ENCODE measurements around the gene GAS5.

Gene GAS5

GRCh38 chr1:173903827-173904531, 36.2 kb upstream of the GAS5 start:
- POLR2A ChIA-PET: no interaction called here
- CTCF ChIA-PET: no interaction called here
- no peak for DNase-seq (ENCODE audit: extremely low spot score)

GRCh38 chr1:173900992-173901391, 33.2 kb upstream of the GAS5 start:
- no peak for DNase-seq (ENCODE audit: extremely low spot score)
- POLR2A ChIA-PET: interaction anchor here (1.6 kb wide), 1 partner anchor 33 kb away, joined by 6 read pairs; the partner anchor contains the start of genes GAS5 and ZBTB37
- TF ChIP-seq ZNF384 (IDR thresholded peaks at IDR 0.05) (0 out of 2 replicates have a peak, but pooled peaks have one; percentile 18), BHLHE40 (IDR thresholded peaks at IDR 0.05; ENCODE audit: borderline replicate concordance) (no peak)
- CTCF ChIA-PET: no interaction called here

More at GRCh38 chr1:173903827-173904531, 36.2 kb upstream of the GAS5 start:
- TF ChIP-seq SP1 (IDR thresholded peaks at IDR 0.05) (no peak), HDGF (IDR thresholded peaks at IDR 0.05; ENCODE audit: borderline replicate concordance) (no peak), PKNOX1 (IDR thresholded peaks at IDR 0.05) (no peak)

- CTCF ChIA-PET: no interaction called here
- no peak for DNase-seq (ENCODE audit: extremely low spot score)
- TF ChIP-seq SP1 (IDR thresholded peaks at IDR 0.05): no peak
- TF ChIP-seq FOXA1 (IDR thresholded peaks at IDR 0.05): no peak
- TF ChIP-seq SUZ12 (IDR thresholded peaks at IDR 0.05): no peak
- no peak for TF ChIP-seq PKNOX1 (IDR thresholded peaks at IDR 0.05)
- TF ChIP-seq HDGF (IDR thresholded peaks at IDR 0.05; ENCODE audit: borderline replicate concordance): no peak
- no peak for TF ChIP-seq CTBP1 (IDR thresholded peaks at IDR 0.05; ENCODE audit: borderline replicate concordance)
- TF ChIP-seq FOXM1 (IDR thresholded peaks at IDR 0.05; ENCODE audit: borderline replicate concordance): no peak
- TF ChIP-seq FOXK2 (IDR thresholded peaks at IDR 0.05): no peak
- TF ChIP-seq ZNF384 (IDR thresholded peaks at IDR 0.05): no peak
- no peak for TF ChIP-seq TARDBP (IDR thresholded peaks at IDR 0.05)
- TF ChIP-seq ELF4 (IDR thresholded peaks at IDR 0.05): no peak
- TF ChIP-seq LEF1 (IDR thresholded peaks at IDR 0.05; ENCODE audit: borderline replicate concordance): no peak
- TF ChIP-seq ARNT (IDR thresholded peaks at IDR 0.05): no peak
- no peak for TF ChIP-seq L3MBTL2 (conservative IDR thresholded peaks at IDR 0.05)
- no peak for TF ChIP-seq NFRKB (IDR thresholded peaks at IDR 0.05)
- no peak for TF ChIP-seq BHLHE40 (IDR thresholded peaks at IDR 0.05; ENCODE audit: borderline replicate concordance)
- POLR2A ChIA-PET: interaction anchor here (1.2 kb wide), 1 partner anchor 32 kb away, joined by 3 read pairs; the partner anchor contains the start of gene ZBTB37
Observed at GRCh38 chr1:173900427-173900826, 32.6 kb upstream of the GAS5 start.

GRCh38 chr1:173894189-173894588, 26.4 kb upstream of the GAS5 start:
- CTCF ChIA-PET: no interaction called here

GRCh38 chr1:173893611-173894010, 25.8 kb upstream of the GAS5 start:
- CTCF ChIA-PET: no interaction called here
- DNase-seq (ENCODE audit: extremely low spot score): no peak
- TF ChIP-seq FOXK2 (IDR thresholded peaks at IDR 0.05) (no peak), L3MBTL2 (conservative IDR thresholded peaks at IDR 0.05) (no peak), NFRKB (IDR thresholded peaks at IDR 0.05) (no peak), SP1 (IDR thresholded peaks at IDR 0.05) (no peak), PKNOX1 (IDR thresholded peaks at IDR 0.05) (no peak), TARDBP (IDR thresholded peaks at IDR 0.05) (no peak), LEF1 (IDR thresholded peaks at IDR 0.05; ENCODE audit: borderline replicate concordance) (no peak), ELF4 (IDR thresholded peaks at IDR 0.05) (no peak), FOXA1 (IDR thresholded peaks at IDR 0.05) (no peak), ZNF384 (IDR thresholded peaks at IDR 0.05) (no peak), BHLHE40 (IDR thresholded peaks at IDR 0.05; ENCODE audit: borderline replicate concordance) (no peak), HDGF (IDR thresholded peaks at IDR 0.05; ENCODE audit: borderline replicate concordance) (no peak), CTBP1 (IDR thresholded peaks at IDR 0.05; ENCODE audit: borderline replicate concordance) (no peak), FOXM1 (IDR thresholded peaks at IDR 0.05; ENCODE audit: borderline replicate concordance) (no peak), ARNT (IDR thresholded peaks at IDR 0.05) (no peak), SUZ12 (IDR thresholded peaks at IDR 0.05) (no peak)
- POLR2A ChIA-PET: no interaction called here

More at GRCh38 chr1:173894189-173894588, 26.4 kb upstream of the GAS5 start:
- no peak for TF ChIP-seq L3MBTL2 (conservative IDR thresholded peaks at IDR 0.05)
- POLR2A ChIA-PET: no interaction called here
- no peak for DNase-seq (ENCODE audit: extremely low spot score)

- TF ChIP-seq FOXK2 (IDR thresholded peaks at IDR 0.05): no peak
- no peak for TF ChIP-seq LEF1 (IDR thresholded peaks at IDR 0.05; ENCODE audit: borderline replicate concordance)
- TF ChIP-seq PKNOX1 (IDR thresholded peaks at IDR 0.05): no peak
- TF ChIP-seq L3MBTL2 (conservative IDR thresholded peaks at IDR 0.05): no peak
- TF ChIP-seq ELF4 (IDR thresholded peaks at IDR 0.05): no peak
- TF ChIP-seq BHLHE40 (IDR thresholded peaks at IDR 0.05; ENCODE audit: borderline replicate concordance): no peak
- TF ChIP-seq HDGF (IDR thresholded peaks at IDR 0.05; ENCODE audit: borderline replicate concordance): no peak
- TF ChIP-seq SP1 (IDR thresholded peaks at IDR 0.05): no peak
- no peak for TF ChIP-seq FOXA1 (IDR thresholded peaks at IDR 0.05)
- no peak for TF ChIP-seq CTBP1 (IDR thresholded peaks at IDR 0.05; ENCODE audit: borderline replicate concordance)
- TF ChIP-seq SUZ12 (IDR thresholded peaks at IDR 0.05): no peak
- TF ChIP-seq NFRKB (IDR thresholded peaks at IDR 0.05): no peak
- no peak for TF ChIP-seq FOXM1 (IDR thresholded peaks at IDR 0.05; ENCODE audit: borderline replicate concordance)
- TF ChIP-seq ZNF384 (IDR thresholded peaks at IDR 0.05): no peak
- no peak for TF ChIP-seq ARNT (IDR thresholded peaks at IDR 0.05)
- no peak for DNase-seq (ENCODE audit: extremely low spot score)
- POLR2A ChIA-PET: no interaction called here
- CTCF ChIA-PET: no interaction called here
Observed at GRCh38 chr1:173889885-173890284, 22.1 kb upstream of the GAS5 start.

Data from HEK293T (cell line).